Suprapubic skin (tissue), 3 donors: Measurements from ENCODE around the gene SLC22A17.

Experiments used
- CTCF ChIP-seq, 2 donors: fragments of 200-600 bp in 1 of 2; fragments of 450-650 bp in 1 of 2; sonication (generic) in 1 of 2; IDR thresholded peaks; one replicate each; pipeline ENCODE4 v1.5.1; 2016 to 2019; ENCODE audit warnings: antibody characterized with exemption in 2 of 2, mild to moderate bottlenecking in 1 of 2, moderate library complexity in 1 of 2
- POLR2AphosphoS5 ChIP-seq, 3 donors: sonication (generic); formaldehyde crosslinking; IDR thresholded peaks; one replicate each; pipeline ENCODE4 v1.6.1; 2017; ENCODE audit warnings: antibody characterized with exemption in 3 of 3

DNA sequence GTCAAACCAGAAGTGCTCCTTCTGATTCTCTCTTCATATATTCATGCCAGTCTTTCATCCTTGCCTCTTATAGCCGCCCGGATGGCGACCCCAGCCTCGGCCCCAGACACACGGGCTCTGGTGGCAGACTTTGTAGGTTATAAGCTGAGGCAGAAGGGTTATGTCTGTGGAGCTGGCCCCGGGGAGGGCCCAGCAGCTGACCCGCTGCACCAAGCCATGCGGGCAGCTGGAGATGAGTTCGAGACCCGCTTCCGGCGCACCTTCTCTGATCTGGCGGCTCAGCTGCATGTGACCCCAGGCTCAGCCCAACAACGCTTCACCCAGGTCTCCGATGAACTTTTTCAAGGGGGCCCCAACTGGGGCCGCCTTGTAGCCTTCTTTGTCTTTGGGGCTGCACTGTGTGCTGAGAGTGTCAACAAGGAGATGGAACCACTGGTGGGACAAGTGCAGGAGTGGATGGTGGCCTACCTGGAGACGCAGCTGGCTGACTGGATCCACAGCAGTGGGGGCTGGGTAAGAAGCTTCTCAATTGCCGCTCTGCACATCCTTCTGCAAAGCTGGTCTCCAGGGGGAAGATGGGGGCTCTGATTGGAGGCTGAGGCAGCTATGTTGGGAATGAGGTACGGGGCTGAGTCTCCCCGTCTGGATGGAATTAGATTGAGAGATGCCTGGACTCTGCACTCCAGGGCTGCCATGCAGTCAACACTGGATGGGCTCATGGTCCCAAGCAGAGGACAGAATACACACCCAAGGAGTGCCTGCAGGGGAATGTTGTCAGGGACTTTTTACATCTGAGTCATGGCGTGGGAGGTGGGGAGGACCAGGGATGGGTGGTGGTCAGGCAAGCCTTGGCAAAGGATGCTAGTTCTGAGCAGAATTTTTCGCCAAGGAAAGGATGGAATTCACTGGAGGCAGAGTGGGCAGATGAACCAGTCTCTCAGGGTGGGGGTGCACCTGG is 44.7 kb downstream of the SLC22A17 start:
- TF ChIP-seq CTCF (IDR thresholded peaks at IDR 0.05) (no peak), POLR2AphosphoS5 (IDR thresholded peaks at IDR 0.05) (no peak)
